Stimulated activated CD8-positive, alpha-beta memory T cell treated with anti-CD3 and anti-CD28 coated beads, Interleukin-4, amount 100 ng/mL, for 1 hour (primary cell): ENCODE measurements around the gene B3GALT6.

Source experiments
- DNase-seq, 2 donors: peaks; one replicate each; pipeline ENCODE4 v3.0.0-alpha.2; 2020; ENCODE audit warnings: low read depth in 2 of 2, low spot score in 1 of 2

Gene B3GALT6

DNA sequence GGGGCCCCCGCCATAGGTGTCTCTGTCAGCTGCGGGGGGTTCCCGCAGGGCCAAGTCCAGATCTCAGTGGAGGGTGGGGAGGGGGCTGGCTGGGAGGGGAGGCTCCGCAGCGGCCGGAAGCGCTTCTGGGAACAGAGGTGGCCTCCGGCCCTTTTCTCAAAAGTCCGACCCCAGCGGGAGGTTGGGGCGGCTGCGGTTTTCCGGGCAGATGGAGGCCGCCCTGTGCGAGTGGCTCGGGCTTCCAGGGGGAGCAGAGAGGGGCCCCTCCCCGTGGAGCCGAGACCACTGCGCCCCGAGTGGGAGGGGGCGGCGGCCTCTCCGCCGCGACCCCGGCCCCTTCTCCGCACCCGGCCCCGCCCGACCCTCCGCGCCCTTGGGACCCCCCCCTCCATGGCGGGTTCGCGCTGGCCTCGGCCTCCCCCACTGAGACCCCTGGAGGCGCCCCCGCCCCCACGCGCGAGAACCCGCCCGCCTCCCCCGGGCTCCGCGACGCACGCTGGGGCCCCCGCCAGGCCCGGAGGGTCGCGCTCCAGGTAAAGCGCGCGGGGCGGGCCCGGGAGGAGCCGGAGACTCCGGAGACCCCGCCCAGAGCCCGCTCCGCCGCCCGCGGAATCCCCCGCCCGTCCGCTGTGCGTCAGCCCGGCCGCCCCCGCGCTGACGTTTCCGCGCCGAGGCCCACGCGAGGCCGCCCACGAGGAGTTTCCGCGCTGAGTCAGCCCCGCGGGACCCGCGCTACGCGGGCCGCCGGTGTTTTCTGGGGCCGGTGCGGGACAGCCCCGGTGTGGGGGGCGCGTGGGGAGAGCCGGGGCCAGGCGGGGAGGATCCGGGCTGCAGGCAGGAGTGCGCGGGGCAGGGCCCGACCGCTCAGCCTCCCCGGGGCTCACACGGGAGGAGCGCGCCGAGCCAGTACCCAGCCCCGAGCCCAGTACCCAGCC, 30.9 kb upstream of the B3GALT6 start:
- DNase-seq: peak; percentile 59 to 82

DNA sequence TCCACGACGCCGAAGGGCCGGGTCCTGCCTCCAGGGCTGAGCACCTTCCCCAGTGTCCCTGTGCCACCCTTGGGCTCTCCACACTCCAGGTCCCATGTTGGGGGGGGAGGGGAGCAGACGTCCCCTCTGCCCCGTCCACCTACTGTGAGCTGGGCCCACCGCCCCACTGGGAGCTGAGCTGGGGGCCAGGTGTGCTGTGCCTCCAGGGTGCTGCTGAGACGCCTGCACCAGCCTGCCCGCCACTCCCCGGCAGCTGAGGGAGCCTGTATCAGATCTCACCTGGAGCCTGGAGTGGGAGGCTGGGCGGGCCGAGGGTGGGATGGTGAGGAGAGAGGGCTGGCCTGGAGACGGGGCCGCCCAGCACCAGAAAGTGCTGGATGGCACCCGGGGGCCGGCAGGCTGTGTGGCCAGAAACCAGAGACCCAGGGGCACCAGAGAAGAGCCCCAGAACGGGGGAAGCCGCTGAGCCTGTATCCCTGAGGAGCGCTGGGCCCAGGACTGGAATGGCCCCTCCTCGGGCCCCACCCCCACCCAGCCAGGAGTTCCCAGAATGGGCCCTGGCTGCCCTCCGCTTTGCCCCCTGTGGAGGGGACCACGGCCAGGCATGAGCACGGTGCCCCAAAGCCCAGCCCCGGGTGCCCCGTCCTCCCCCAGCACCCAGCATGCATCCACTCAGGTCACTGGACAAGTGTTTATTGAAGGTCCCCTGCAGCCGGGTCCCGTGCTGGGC, 29.0 kb upstream of the B3GALT6 start:
- no peak for DNase-seq

GRCh38 chr1:1203561-1204424, 28.2 kb upstream of the B3GALT6 start:
- DNase-seq: no peak

DNA sequence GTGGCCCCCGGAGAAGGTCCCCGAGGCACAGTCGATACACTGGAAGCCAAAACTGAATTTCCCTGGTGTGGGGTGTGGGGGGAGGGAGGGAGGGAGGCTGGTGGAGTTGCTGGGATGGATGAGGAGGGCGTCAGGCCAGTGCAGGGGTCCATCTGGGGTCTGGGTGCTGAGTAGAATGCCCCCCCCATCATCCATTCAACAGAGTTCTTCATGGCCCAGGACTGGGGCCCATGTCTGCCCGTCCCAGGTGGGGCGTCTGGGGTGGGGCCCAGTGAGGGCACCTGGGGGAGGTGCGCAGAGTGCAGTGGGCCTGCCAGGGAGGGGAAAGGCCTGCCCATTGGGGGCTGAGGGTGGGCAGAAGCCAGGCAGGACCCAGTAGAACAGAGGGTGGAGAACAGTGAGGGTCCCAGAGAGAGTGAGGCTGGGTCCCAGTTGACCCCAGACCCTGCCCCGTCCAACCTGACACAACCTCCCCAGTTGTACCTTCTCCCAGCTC, 27.6 kb upstream of the B3GALT6 start:
- no peak for DNase-seq

DNA sequence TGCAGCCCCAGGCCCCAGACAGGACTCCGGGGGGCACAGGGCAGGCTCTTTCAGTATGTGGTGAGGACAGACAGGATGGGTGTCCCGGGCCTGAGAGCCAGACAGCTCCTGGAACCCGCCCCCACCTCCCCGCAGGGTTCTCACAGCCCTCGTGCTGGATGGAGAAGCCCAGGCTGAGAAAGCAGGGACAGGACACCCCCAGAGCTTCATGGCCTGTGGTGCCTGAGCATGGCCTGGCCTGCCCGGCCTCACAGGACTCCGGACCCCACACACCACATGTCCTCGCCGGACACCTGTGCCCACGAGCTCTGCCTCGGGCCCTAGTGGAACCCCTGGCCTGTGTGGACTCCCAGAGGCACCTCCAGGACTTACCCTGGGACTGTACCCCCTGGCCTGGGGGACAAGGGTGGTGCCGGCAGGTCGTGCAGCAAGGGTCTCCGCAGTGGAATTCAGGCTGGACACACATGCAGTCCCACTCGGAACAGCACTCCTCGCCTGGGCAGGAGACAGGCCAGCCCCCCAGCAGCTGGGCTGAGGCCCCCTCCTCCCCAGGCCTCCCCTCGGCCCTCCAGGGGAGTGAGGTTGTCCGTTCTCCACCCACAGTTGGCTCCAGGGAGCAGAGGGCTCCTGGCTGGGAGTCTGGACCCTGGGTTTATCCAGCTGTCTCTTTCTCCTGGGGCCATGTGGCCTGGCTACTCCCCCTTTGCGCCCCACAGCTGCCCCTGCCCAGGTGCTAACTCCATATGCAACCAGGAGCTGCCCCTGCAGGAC, 26.9 kb upstream of the B3GALT6 start:
- no peak for DNase-seq

DNA sequence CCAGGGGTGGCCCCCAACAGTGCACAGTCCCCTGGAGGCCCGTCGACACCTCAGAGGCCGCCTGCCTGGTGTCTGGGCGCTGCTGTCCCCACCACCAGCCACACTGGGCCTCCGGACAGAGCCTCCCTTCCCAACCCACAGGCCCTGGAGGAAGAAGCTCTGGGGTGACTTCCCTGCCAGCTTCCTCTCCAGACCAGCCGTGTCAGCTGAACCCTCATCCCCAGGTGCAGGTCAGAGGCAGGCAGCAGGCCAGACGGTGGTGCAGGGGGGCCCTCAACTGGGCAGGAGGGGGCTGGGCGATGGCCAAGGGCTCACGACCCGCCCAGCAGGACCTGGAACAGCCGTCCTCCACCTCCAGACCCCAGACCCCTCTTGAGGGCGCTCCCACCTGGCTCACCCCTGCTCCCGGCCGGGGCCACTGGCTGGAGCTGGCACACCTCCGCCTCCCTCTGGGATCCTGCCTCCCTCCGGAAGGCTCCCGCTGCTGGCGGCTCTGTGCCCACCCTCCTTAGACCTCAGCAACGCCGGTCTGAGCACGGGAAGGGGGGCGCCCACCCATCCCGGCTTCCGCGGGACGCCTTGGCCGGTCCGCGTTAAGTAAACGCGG, 26.2 kb upstream of the B3GALT6 start:
- no peak for DNase-seq

DNA sequence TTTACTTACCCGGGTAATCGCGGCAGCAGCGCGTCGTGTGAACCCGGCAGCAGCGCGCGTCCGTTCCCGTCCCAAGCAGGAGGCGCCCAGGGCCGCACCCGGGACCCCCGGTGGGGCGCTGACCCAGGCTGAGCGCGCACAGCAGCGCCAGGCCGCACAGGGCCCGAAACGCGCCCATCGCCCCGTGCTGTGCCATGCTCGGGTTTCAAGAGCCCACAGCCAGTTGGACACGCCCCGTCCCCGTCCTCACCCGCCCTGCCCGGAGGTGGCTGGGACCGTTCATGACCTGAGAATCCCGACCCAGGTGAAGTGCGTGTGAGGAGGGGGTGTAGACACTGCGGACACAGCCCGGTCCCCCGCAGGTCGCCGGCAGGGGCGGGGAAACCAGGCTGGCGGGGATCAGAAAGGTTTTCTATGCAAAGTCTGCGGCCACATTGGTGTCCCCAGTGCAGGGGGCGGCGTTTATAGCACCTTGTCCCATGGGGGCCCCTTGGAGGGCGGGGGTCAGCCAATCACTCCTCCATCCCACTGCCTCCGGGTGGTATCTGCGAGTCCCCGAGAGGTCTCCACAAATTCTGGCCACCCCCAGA, 25.6 kb upstream of the B3GALT6 start, which contains the start of gene TNFRSF18:
Gene TNFRSF18 (minus strand): TSS at position 217 of the 590 bp plus-strand sequence. CDS start 21 bp downstream, at position 196.
- no peak for DNase-seq

DNA sequence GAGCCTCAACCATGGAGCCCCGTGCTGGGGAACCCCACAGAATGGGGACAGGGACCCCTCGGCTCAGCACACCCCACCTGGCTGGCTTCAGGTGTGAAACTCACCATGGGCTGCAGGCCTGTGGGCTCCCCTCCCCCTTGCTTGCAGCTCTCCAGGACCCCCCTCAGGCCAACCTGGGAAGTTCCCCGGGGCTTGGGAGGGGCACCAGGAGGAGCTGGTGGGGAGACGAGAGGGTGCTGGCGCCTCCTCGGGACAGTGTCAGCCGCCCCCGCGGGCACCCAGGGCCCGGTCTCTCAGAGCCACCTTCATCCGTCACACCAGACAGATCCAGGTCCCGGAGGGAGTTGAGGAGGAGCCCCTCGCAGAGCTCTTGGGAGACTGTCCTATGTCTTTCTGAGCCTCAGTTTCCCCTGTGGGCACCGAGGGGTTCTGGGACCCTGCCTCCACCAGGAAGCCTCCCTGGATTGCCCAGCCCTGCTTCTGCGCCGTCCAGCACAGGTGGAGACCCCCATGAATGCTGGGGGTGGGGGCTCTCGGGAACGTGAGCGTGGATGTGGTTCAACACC, 25.0 kb upstream of the B3GALT6 start:
- DNase-seq: no peak

DNA sequence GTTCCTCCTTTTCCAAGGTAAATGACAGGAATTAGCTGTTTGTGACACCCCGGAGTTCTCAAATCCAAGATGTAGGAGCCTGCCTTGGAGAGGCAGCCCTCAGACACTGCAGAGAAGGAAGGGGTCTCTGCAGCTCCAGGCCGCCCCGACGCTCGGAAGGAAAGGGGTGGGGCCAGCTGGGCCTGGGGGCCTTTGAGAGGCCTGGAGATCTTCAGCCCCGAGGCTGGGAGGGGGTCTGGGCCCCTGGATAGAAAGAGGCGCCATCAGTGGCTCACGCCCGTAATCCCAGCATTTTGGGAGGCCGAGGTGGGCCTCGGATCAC, 24.5 kb upstream of the B3GALT6 start:
- DNase-seq: no peak

GRCh38 chr1:1208713-1209433, 23.2 kb upstream of the B3GALT6 start:
- no peak for DNase-seq

GRCh38 chr1:1210726-1211540, 21.1 kb upstream of the B3GALT6 start:
- DNase-seq: no peak

DNA sequence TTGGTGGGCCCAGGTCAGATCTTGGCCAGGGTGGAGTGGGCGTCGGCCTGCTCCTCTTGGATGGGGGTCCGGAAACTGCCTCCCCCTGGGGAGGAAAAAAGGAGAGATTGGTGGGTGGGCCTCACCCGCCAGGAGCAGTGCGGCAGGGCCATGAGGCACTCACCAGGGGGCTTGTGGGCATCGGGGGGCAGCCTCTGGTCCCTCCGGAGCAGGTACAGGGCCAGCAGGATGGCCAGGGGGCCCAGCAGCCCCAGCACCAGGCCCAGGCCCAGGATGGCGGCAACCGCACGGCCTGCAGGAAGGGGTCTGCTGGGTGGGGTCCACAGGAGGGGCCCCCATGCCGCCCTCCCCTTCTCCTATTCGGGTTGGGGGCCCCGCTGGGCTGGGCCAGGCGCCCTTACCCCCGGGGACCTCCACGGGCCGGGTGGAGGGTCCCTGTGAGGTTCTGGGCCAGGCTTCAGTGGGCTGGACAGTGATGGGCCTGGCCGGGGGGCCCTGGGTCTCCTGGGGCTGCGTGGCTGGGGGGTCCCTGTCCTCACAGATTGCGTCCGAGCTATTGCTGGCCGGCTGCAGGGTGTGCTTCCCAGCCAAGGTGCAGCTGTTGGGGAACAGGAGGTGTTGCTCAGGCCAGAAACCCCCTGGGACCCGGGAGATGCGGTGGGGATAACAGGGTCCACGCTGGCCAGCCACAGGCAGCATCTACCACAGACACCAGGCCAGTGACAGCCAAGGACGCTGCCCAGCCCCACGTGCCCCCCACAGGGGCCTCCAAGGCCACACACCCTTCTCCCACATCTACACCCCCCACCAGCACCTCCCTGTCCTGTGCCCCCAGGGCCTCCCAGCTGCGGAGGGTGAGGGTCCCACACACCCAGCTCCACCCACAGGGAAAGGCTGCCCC, 20.2 kb upstream of the B3GALT6 start:
- no peak for DNase-seq

DNA sequence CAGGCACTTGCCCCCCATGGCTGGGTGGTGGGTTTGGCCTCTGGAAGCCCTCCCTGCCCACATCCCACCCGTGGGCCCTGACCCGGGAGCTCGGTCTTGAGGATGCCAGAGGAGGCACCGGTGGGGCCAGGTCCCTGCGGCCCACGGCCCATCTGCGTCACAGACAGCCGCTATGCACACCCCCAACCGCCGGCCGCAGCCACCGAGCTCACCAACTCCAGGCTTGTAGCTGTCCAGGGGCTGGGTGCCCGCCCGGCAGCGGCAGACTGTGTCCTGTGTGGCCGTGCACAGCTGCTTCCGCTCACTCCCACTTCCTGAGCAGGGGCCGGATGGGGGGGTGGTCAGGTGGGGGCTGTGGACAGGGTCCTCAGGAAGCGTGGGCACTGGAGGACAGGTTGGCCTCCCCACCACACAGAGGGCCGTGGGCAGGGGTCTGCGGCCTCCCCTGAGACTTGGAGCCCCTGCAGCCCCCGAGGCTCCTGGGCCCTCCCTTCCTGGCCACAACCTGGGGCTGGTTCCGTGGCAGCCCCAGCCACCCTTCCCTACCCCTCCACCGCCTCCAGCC, 19.2 kb upstream of the B3GALT6 start:
- DNase-seq: peak in 1 of 2 donors; percentile 32

DNA sequence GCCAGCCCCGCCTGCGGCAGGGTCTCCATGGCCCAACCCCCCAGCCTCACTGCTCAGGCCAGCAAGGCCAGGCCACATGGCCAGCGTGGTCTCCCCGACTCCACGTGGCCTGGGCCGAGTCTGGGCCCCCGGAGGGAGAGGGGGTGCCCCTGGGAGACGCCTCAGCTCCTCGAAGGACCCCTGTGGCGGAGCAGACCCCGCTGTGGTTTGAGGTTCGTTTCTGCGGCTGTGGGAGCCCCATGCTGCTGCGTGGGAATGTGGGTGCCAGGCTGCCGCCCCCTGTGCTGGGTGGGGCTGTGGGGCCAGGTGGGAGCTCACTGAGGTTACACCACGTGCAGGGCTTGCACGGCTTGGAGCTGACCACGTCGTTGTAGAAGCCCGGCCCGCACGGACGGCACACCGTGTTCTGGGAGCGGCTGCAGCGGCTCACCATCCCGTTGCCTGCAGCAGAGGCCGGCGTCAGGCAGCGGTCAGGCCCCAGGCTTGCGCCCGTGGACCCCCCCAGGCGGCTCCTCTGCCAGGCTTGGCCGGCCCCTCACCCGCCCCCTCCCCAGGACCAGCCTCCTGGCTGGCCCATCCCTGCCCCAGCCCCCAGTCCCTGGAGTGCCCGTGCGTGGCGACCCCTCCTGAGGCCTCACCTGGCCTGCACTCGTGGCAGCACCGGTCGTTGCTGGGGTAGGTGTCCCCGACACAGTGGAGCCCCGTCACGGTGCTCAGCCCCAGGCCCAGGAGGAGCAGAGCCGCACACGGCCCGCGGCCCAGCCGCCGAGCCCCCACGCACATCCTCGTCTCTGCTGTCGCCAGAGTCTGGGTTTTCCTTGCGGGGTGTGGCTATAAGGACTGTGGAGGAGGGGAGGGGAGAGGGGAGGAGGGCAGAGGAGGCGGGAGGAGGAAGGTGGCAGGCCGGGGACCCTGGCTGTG, 18.4 kb upstream of the B3GALT6 start, which contains the start of gene TNFRSF4:
Gene TNFRSF4 (minus strand): TSS at position 809 of the 921 bp plus-strand sequence. CDS start 26 bp downstream, at position 783.
- DNase-seq: no peak

- no peak for DNase-seq
Observed at GRCh38 chr1:1215080-1215676, 16.9 kb upstream of the B3GALT6 start.
